GM19193 (cell line): ENCODE results near the gene LYPD6B.

Experiments used
- POLR2A ChIP-seq: IDR thresholded peaks from 4 replicates; pipeline ENCODE4 v1.6.1; 2011; ENCODE audit not compliant: insufficient read depth, insufficient read length; ENCODE audit errors: extremely low read depth

The LYPD6B gene

DNA sequence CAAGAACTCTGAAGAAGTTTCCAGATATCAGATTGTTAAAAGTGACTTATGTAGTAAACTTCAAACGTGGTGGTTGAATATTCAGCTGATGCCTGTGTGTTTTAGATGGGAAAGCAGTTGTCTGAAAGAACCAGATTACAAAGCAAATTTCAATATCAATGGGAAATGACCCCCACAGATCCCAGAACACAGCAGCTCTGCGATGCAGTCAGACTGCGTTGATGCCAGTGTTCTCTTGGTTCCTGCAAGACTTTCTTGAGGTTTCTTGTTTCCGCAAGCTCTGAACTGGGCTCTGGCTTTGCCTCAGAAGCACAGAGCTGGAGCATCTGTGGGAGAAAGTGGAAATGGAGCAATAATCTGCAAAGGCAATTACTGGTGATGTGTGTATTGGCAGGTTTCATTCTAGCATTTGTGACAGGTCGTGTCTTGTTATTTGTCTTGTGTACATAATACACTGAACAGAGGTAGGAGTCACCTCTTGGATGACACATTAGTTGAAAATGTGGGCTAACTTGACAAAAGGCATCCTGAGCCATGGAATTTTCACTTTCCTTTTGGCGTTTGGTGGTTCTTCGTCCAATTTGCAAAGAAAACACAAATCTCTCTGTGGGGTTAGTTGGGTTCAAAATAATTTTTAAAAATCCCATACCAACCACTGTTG lies 10.8 kb upstream of the LYPD6B start:
- no peak for TF ChIP-seq POLR2A

DNA sequence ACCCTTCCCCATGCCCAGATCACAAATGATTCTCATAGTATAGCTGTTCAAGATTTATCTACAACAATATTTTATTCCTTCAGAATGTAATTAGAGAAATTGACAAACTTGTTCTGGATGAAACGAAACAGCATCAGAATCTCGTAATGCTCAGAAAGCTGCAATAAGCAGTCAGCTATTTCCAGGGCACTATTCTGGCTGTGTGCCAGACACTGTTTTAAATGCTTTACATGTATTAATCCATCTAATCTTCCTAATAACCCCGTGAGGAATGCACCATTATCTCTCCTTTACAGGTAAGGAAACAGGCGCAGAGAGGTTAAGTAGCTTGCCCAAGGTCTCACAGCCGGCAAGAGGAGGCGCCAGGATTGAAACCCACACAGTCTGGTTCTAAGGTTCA lies 10.1 kb upstream of the LYPD6B start:
- TF ChIP-seq POLR2A: no peak

- TF ChIP-seq POLR2A: no peak
These were observed 9.6 kb upstream of the LYPD6B start for GRCh38 chr2:149028891-149029290.

DNA sequence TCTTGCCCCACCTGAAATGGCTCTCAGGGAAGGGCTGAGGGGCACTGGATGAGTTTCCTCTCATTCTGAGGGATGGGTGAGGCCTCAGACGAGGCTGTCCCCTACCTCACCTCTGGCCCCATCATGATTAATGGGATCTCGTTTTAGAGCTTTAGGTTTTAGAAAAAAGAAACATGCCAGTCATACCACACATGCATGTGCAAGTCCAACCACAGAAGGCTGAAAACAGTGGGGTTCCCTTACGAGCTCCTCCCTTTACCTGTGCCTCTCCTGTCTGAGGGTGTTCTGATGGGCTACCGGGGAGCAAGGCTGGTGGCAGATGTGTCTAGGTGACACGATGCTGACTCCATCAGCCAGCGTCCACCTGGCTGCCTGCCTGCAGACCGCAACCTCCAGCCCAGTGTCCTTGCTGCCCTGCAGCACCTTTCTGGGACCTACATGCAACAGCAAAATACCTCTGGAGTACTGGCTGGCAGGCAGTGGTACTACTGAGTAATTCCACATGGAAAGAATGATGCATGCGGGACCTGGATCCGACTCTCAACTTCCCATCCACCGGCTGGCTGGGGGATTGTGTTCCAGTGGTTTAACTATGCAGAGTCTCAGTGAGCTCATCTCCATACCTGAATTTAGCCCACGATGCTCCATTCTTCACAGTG lies 9.1 kb upstream of the LYPD6B start:
- TF ChIP-seq POLR2A: no peak

- no peak for TF ChIP-seq POLR2A
These were observed 7.1 kb upstream of the LYPD6B start for GRCh38 chr2:149031396-149031795.

DNA sequence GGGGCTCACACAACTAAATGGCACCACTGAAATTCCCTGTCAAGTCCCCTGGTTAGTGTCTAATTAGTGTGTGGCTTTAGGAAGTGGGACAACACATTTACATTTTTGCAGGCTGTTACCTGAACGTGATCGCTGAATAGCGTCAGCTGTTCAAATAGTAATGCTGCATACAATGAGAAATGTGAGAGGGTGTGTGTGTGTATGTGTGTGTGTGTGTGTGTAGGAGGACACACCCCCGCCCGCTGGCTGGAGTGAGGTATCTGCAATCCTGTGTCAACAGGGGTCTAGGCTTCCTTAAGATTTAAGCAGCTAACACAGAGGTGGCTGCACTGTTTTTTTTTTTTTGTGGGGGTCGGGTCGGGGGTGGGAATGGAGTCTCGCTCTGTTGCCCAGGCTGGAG lies 4.8 kb upstream of the LYPD6B start:
- no peak for TF ChIP-seq POLR2A

DNA sequence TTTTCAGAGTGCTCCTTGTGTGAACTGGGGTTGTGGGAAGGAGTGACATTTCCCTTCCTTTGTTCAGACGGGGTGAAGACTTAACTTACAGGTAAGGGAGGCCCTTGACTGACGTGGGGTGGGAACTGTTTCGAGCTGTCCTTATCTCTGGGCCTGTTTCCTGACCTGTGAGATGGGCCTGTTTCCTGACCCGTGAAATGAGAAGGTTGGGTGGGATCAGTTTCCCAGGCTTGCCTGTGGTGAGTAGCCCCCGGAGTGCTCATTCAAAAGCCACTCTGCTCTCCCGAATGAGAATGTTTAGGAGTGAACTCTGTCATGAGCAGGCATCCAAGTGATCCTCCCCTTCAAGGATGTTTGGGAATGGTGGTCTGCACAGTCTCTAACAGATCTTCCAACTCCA lies 4.1 kb upstream of the LYPD6B start:
- no peak for TF ChIP-seq POLR2A

DNA sequence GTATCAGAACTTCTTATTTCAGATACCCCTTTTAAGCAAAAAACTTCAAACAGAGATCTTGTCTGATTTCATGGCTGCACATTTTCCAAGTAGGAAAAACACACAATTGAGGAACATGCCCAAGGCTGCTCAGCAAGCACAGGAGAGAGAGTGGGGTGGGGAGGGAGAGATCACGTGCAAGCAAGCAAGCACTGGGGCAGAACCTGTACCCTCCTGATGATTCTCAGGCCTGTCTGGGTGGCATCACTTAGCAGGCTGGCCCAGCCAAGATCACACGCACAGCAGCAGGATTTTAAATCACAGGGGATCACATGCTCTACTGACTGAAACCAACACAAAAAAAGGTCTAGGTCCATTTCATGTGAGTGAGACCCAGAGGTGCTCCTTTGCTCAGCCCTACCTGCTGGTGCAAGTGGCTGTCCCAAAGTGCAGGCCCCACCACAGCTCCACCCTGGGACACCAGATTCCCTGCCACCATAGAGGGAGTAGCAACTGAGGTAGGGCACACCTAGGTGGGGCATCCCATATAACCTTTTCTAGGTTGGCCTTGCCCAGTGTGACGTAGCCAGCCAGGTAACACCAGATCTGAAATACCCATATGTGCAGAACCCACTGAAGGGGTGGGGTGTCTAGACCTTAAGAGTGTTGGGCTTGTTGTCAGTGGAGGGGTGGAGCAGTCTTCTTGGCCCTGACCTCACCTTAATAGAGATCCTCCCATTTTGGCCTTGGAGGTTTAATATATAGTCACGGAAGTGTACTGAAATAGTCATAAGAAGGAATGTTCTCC lies 1.8 kb upstream of the LYPD6B start:
- TF ChIP-seq POLR2A: no peak

- no peak for TF ChIP-seq POLR2A
These were observed 648 bp upstream of the LYPD6B start for GRCh38 chr2:149037851-149038250.

DNA sequence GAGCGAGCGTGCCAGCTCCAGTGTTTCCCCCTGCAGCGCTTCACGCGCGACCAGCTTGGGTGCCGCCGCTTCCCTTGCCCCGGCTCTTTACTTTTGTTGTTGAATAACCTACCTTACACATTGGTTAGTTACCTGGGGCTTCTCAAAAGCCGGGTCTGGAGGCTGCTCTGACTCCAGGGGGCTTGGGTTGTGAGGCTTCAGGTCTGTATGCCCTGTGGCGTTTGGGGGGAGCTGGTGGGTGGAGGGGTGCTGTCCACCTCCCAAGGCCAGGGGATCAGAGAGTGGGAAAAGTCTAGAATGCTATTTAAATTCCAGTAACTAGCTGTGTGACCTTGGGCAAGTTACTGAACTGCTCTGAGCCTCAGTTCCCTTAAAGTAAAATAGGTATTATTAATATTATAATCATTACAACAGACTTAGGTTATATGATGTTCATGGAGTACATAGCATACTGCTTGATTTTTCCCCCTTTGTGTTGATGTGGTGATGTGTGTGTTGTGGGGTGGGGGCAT lies 770 bp downstream of the LYPD6B start:
- no peak for TF ChIP-seq POLR2A

- TF ChIP-seq POLR2A: no peak
These were observed 2.0 kb downstream of the LYPD6B start for GRCh38 chr2:149040451-149040850.

- no peak for TF ChIP-seq POLR2A
These were observed 3.0 kb downstream of the LYPD6B start for GRCh38 chr2:149041482-149041881.

DNA sequence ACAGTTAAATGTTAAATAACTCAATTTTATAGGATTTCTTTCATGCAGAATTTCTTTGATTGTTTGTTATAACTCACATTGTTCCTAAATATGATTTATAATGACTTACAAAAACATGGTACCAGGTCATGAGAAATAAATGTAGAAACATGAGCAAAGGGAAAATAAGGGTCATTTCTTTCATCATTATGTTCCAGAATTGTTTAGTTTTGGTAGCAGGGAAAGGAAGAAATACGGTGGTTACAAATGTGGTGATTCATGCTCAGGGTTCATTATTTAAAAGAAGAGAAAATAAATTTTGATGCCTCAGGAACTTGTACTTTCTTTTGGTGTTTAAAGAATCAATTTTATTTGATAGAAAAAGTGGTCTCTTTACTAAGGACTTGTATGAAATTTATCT lies 4.4 kb downstream of the LYPD6B start:
- TF ChIP-seq POLR2A: no peak

GRCh38 chr2:149044500-149044899 lies 6.0 kb downstream of the LYPD6B start:
- no peak for TF ChIP-seq POLR2A

DNA sequence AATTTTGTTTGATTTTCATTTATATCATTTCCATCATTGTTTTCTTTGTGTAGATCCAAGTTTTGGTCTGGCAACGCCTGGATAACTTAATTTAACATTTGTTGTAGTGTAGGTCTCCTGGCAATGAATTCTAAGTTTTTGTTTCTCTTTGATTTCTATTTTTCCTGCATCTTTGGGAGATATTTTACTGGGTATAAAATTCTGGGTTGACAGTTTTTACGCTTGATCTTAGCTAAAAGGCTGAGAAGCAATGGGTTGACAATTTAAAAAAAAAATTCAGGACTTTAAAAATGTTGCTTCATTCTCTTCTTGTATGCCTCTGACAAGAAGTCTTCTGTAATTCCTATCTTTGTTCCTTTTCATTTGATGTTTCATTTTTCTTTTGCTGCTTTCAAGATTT lies 8.6 kb downstream of the LYPD6B start:
- TF ChIP-seq POLR2A: no peak

DNA sequence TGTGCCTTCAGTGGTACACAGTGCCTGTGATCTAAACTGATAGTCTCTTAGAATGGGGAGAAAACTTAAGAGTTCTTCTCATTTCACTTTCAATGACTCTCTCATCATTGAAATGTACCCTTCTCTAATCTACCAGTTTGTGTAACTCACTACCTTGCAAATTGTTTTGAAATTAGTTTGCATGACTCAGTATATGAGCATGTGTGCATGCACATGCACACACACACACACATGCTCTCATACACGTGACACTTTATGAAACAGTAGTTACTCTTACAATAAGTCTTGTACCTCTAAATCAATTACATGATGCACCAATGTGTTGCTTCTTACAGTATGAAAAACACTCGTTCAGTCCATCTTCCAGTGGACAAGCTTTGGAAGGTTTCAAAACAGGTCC lies 10.6 kb downstream of the LYPD6B start:
- no peak for TF ChIP-seq POLR2A
